Calu3 (cell line): ENCODE data around the gene KRT28. TPM values are rescaled to one million over a fixed set of nuclear protein-coding genes. Genes with fewer than 3 reads are reported as not detected.
"Not testable (repeated sequence)": the region's sequence is repeated elsewhere in the genome, so short reads cannot be mapped to it uniquely, and the experiment has no call there.

Source experiments
- BruUV-seq: library from RNA; stranded (reverse); fragments of 400-500 nt; replicated peaks from 2 replicates; lab custom pipeline; 2021; lab: Mats Ljungman, UMichigan
- CTCF ChIA-PET: fragments of 300-600 bp; sonication (Branson Sonifier 250); formaldehyde crosslinking; loops from one replicate; lab custom pipeline; 2022; ENCODE audit warnings: antibody characterized with exemption; lab: Charles Lee
- DNase-seq: peaks from one replicate; pipeline ENCODE4 v3.0.0; 2022
- H3K27ac Mint-ChIP-seq: one replicate; pipeline ENCODE4 v1.8.0; 2022; ENCODE audit warnings: mixed read lengths; ENCODE audit not compliant: unreplicated experiment
- H3K27me3 Mint-ChIP-seq: one replicate; pipeline ENCODE4 v1.8.0; 2022; ENCODE audit warnings: mixed read lengths; ENCODE audit not compliant: unreplicated experiment
- H3K36me3 Mint-ChIP-seq: one replicate; pipeline ENCODE4 v1.8.0; 2022; ENCODE audit warnings: mild to moderate bottlenecking, moderate library complexity, mixed read lengths; ENCODE audit not compliant: insufficient read depth, unreplicated experiment
- H3K4me1 Mint-ChIP-seq: one replicate; pipeline ENCODE4 v1.8.0; 2022; ENCODE audit warnings: mild to moderate bottlenecking, low read depth, mixed read lengths; ENCODE audit not compliant: unreplicated experiment
- H3K4me3 Mint-ChIP-seq: one replicate; pipeline ENCODE4 v1.8.0; 2022; ENCODE audit warnings: mild to moderate bottlenecking, low read depth, moderate library complexity, mixed read lengths; ENCODE audit not compliant: unreplicated experiment
- H3K9me3 Mint-ChIP-seq: one replicate; pipeline ENCODE4 v1.8.0; 2022; ENCODE audit warnings: low read depth, mixed read lengths; ENCODE audit not compliant: unreplicated experiment
- intact Hi-C: fragments of 100-400 bp; cut with micrococcal nuclease; formaldehyde crosslinking; loops from one replicate; pipeline ENCODE4 v1.10.0; 2022; ENCODE audit not compliant: unreplicated experiment
- total RNA-seq: library from RNA; stranded (reverse); gene quantifications from 2 replicates; pipeline ENCODE4 v1.2.3, GENCODE V29; 2022
- TF ChIP-seq, protein P1 (sequence below): fragments of 200-600 bp; IDR thresholded peaks from one replicate; pipeline ENCODE4 v1.8.0; 2022; ENCODE audit warnings: antibody characterized with exemption; ENCODE audit not compliant: unreplicated experiment

Gene KRT28
- total RNA-seq, 1 experiment from 2014 or later: not detected

- H3K9me3 Mint-ChIP-seq: no peaks in the 10 kb centered on the region
- intact Hi-C loops: no loop called here
- H3K4me3 Mint-ChIP-seq: no peak overlapping the region
- CTCF ChIA-PET: interaction anchor here (0.6 to 9.7 kb wide), 16 partner anchors 12 to 1286 kb away, joined by 3 to 116 read pairs (median 4); partner anchors contain the start of gene KRT222
- no TSS peak for BruUV-seq
- peaks cover 77% of the 10 kb centered on the region for H3K27me3 Mint-ChIP-seq
- H3K27ac Mint-ChIP-seq: no peak overlapping the region
- no peaks in the 10 kb centered on the region for H3K4me1 Mint-ChIP-seq
- DNase-seq: no peak
- H3K36me3 Mint-ChIP-seq: no peaks in the 10 kb centered on the region
- TF ChIP-seq, protein P1, sequence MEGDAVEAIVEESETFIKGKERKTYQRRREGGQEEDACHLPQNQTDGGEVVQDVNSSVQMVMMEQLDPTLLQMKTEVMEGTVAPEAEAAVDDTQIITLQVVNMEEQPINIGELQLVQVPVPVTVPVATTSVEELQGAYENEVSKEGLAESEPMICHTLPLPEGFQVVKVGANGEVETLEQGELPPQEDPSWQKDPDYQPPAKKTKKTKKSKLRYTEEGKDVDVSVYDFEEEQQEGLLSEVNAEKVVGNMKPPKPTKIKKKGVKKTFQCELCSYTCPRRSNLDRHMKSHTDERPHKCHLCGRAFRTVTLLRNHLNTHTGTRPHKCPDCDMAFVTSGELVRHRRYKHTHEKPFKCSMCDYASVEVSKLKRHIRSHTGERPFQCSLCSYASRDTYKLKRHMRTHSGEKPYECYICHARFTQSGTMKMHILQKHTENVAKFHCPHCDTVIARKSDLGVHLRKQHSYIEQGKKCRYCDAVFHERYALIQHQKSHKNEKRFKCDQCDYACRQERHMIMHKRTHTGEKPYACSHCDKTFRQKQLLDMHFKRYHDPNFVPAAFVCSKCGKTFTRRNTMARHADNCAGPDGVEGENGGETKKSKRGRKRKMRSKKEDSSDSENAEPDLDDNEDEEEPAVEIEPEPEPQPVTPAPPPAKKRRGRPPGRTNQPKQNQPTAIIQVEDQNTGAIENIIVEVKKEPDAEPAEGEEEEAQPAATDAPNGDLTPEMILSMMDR: no peak
Observed at GRCh38 chr17:40750391-40750790, 49.4 kb downstream of the KRT28 start.

GRCh38 chr17:40748666-40749065 lies 51.1 kb downstream of the KRT28 start:
- CTCF ChIA-PET: interaction anchor here (0.5 to 9.7 kb wide), 6 partner anchors 10 to 968 kb away, joined by 3 to 116 read pairs (median 5); no protein-coding TSS in a partner anchor
- H3K36me3 Mint-ChIP-seq, intact Hi-C loops, H3K4me3 Mint-ChIP-seq, H3K9me3 Mint-ChIP-seq, DNase-seq, BruUV-seq, H3K4me1 Mint-ChIP-seq, H3K27ac Mint-ChIP-seq: not testable (repeated sequence)
- H3K27me3 Mint-ChIP-seq: peaks cover 87% of the 10 kb centered on the region

Other genes with a start within 250 kb of the KRT28 start
- not detected in 2 replicates for gene CCR7, start 234.5 kb downstream of the KRT28 start, total RNA-seq
- gene SMARCE1, start 152.1 kb downstream of the KRT28 start, total RNA-seq: 755 and 768 TPM in 2 replicates
- gene KRT222, start 134.8 kb downstream of the KRT28 start, total RNA-seq: not detected in 2 replicates
- 2.0 and 2.4 TPM in 2 replicates for gene KRT24, start 96.2 kb downstream of the KRT28 start, total RNA-seq
- not detected in 2 replicates for gene KRT25, start 44.6 kb downstream of the KRT28 start, total RNA-seq
- not detected in 2 replicates for gene KRT26, start 27.8 kb downstream of the KRT28 start, total RNA-seq
- not detected in 2 replicates for gene KRT27, start 17.4 kb downstream of the KRT28 start, total RNA-seq
- 171 and 188 TPM in 2 replicates for gene KRT10, start 22.7 kb upstream of the KRT28 start, total RNA-seq
- 2.4 and 2.7 TPM in 2 replicates for gene KRT12, start 67.3 kb upstream of the KRT28 start, total RNA-seq
- 0.66 and 1.7 TPM in 2 replicates for gene KRT20, start 85.3 kb upstream of the KRT28 start, total RNA-seq
- gene KRT23, start 137.7 kb upstream of the KRT28 start, total RNA-seq: 1,389 and 1,709 TPM in 2 replicates
- 0.44 TPM in 1 of 2 replicates, not detected in the other for gene KRT39, start 167.0 kb upstream of the KRT28 start, total RNA-seq
- not detected in 2 replicates for gene KRT40, start 184.4 kb upstream of the KRT28 start, total RNA-seq
- gene KRTAP3-3, start 194.2 kb upstream of the KRT28 start, total RNA-seq: not detected in 2 replicates
- gene KRTAP3-2, start 199.9 kb upstream of the KRT28 start, total RNA-seq: not detected in 2 replicates
- gene KRTAP3-1, start 209.2 kb upstream of the KRT28 start, total RNA-seq: not detected in 2 replicates
- not detected in 2 replicates for gene KRTAP1-5, start 227.2 kb upstream of the KRT28 start, total RNA-seq
- not detected in 2 replicates for gene KRTAP1-4, start 230.2 kb upstream of the KRT28 start, total RNA-seq
- gene KRTAP1-3, start 234.9 kb upstream of the KRT28 start, total RNA-seq: not detected in 2 replicates
- 10.2 and 15.9 TPM in 2 replicates for gene KRTAP1-1, start 241.5 kb upstream of the KRT28 start, total RNA-seq
- gene KRTAP2-1, start 247.4 kb upstream of the KRT28 start, total RNA-seq: not detected in 2 replicates